Measurements from ENCODE around the gene PRKAG2.

- TF ChIP-seq CTCF (IDR thresholded peaks at IDR 0.05) (no peak), POLR2A (IDR thresholded peaks at IDR 0.05) (no peak)
Measured at GRCh38 chr7:151556592-151556991, 320.3 kb downstream of the PRKAG2 start.
